K562 (cell line): ENCODE results near the gene TRIM44. TPM values are rescaled to one million over a fixed set of nuclear protein-coding genes. Genes with fewer than 3 reads are reported as not detected.

Experiments
- ATAC-seq: fragments of 200-7000 bp; cut with Tn5 transposase; 3 replicates; pipeline ENCODE4 v1.9.1; 2020; ENCODE audit warnings: moderate library complexity
- BruUV-seq: library from RNA; stranded (reverse); fragments of 400-500 nt; replicated peaks from 2 replicates; lab custom pipeline; 2021; lab: Mats Ljungman, UMichigan
- CTCF ChIA-PET: fragments of 300-600 bp; formaldehyde crosslinking; extraction: SDS; loops from one replicate; lab custom pipeline; 2021; ENCODE audit warnings: low intra/inter-chr PET ratio; lab: Yijun Ruan, JAX
- POLR2A ChIA-PET: fragments of 300-600, 350-650 bp; sonication (Branson Sonifier 250); formaldehyde crosslinking; extraction: SDS; loops from one replicate; lab custom pipeline; 2021; ENCODE audit warnings: antibody characterized with exemption, inconsistent platforms; lab: Yijun Ruan, JAX
- DNase-seq, 4 experiments: peaks; one replicate each; pipeline versions ENCODE4 v3.0.0 to v3.0.0-alpha.2; 2011 to 2018; ENCODE audit warnings: low spot score in 3 of 4, mixed read lengths in 3 of 4; ENCODE audit errors: extremely low read depth in 1 of 4
- FAIRE-seq: peaks from 2 replicates; lab custom pipeline; 2011; peaks lifted over from hg19 to GRCh38; lab: Jason Lieb, UNC
- H2AFZ ChIP-seq: 2 replicates; pipeline ENCODE4 v1.6.0; 2011; ENCODE audit warnings: low read depth, low read length, control low read depth, inconsistent platforms
- H3K27ac ChIP-seq: fragments of 200-600 bp; 3 replicates; pipeline ENCODE4 v1.8.0; 2011; ENCODE audit warnings: low read depth, mild to moderate bottlenecking, control low read depth, inconsistent platforms, low read length, moderate library complexity, mixed read lengths; ENCODE audit errors: extremely low read depth
- H3K27me3 ChIP-seq, 2 experiments: fragments of 300-600 bp in 1 of 2; 2 replicates in 1 of 2; 3 replicates in 1 of 2; pipeline versions ENCODE4 v1.6.0 to v1.8.0; 2011; ENCODE audit warnings: inconsistent platforms in 2 of 2, low read length in 2 of 2, mild to moderate bottlenecking in 1 of 2, mixed read lengths in 1 of 2, moderate library complexity in 1 of 2; ENCODE audit not compliant: control insufficient read depth in 2 of 2, insufficient read depth in 2 of 2
- H3K36me3 ChIP-seq: fragments of 300-600 bp; 3 replicates; pipeline ENCODE4 v1.8.0; 2011; ENCODE audit warnings: mild to moderate bottlenecking, low read length, inconsistent platforms; ENCODE audit not compliant: control insufficient read depth, insufficient read depth
- H3K4me1 ChIP-seq, 2 experiments: fragments of 200-600 bp in 1 of 2; replicated peaks in 1 of 2; 2 replicates in 1 of 2; 3 replicates in 1 of 2; pipeline versions ENCODE4 v1.5.1 to v1.8.0; 2011; ENCODE audit warnings: inconsistent platforms in 2 of 2, low read length in 2 of 2, mild to moderate bottlenecking in 1 of 2, mixed read lengths in 1 of 2, moderate library complexity in 1 of 2; ENCODE audit not compliant: control insufficient read depth in 2 of 2, insufficient read depth in 2 of 2
- H3K4me2 ChIP-seq: 2 replicates; pipeline ENCODE4 v1.6.1; 2011; ENCODE audit warnings: low read length, control low read depth, inconsistent platforms, mixed read lengths; ENCODE audit not compliant: insufficient read depth
- H3K4me3 ChIP-seq: fragments of 200-600 bp; sonication (generic), shearing (Covaris generic); 2 replicates; pipeline ENCODE4 v1.5.1; 2016; ENCODE audit warnings: control low read depth, inconsistent platforms
- H3K79me2 ChIP-seq: fragments of 200-600 bp; 3 replicates; pipeline ENCODE4 v1.8.0; 2011; ENCODE audit warnings: low read length, inconsistent platforms; ENCODE audit not compliant: control insufficient read depth, insufficient read depth
- H3K9ac ChIP-seq, 2 experiments: 2 replicates each; pipeline versions ENCODE4 v1.6.0 to v1.6.1; 2011; ENCODE audit warnings: low read depth in 2 of 2, low read length in 2 of 2, control low read depth in 1 of 2, inconsistent platforms in 1 of 2, mild to moderate bottlenecking in 1 of 2, mixed read lengths in 1 of 2; ENCODE audit not compliant: insufficient read depth in 1 of 2
- H3K9me1 ChIP-seq: one replicate; pipeline ENCODE4 v1.6.0; 2011; ENCODE audit warnings: inconsistent platforms, mild to moderate bottlenecking, low read length, moderate library complexity; ENCODE audit not compliant: control insufficient read depth, insufficient read depth
- H3K9me3 ChIP-seq: replicated peaks from 2 replicates; pipeline ENCODE4 v1.5.1; 2011; ENCODE audit warnings: low read depth, low read length, inconsistent platforms; ENCODE audit not compliant: control insufficient read depth, insufficient read depth
- H4K20me1 ChIP-seq: replicated peaks from 2 replicates; pipeline ENCODE4 v1.6.1; 2011; ENCODE audit warnings: low read length, inconsistent platforms, mixed read lengths; ENCODE audit not compliant: control insufficient read depth, insufficient read depth
- CSDE1 ChIP-seq, 2 experiments: fragments of 450-650 bp; IDR thresholded peaks; 2 replicates each; pipeline ENCODE4 v1.6.1; 2016; ENCODE audit warnings: mild to moderate bottlenecking in 1 of 2
- HDGF ChIP-seq: fragments of 450-650 bp; IDR thresholded peaks from 2 replicates; pipeline ENCODE4 v1.6.1; 2016
- KAT8 ChIP-seq: fragments of 450-650 bp; IDR thresholded peaks from 2 replicates; pipeline ENCODE4 v1.6.1; 2016; ENCODE audit warnings: low read depth, mild to moderate bottlenecking
- KDM2B ChIP-seq: fragments of 250-450 bp; sonication (Bioruptor Pico); IDR thresholded peaks from 2 replicates; pipeline ENCODE4 v1.8.0; 2021; ENCODE audit warnings: mild to moderate bottlenecking, moderate library complexity
- PRDM10 ChIP-seq: fragments of 450-650 bp; IDR thresholded peaks from 2 replicates; pipeline ENCODE4 v1.6.1; 2018; ENCODE audit not compliant: partially characterized antibody
- RAD51 ChIP-seq: fragments of 450-650 bp; IDR thresholded peaks from 2 replicates; pipeline ENCODE4 v1.7.1; 2016; ENCODE audit warnings: low read depth, mild to moderate bottlenecking, borderline replicate concordance
- TEAD2 ChIP-seq: fragments of 450-650 bp; IDR thresholded peaks from 2 replicates; pipeline ENCODE4 v1.6.1; 2016; ENCODE audit warnings: missing genetic modification characterization, control low read depth, missing compliant biosample characterization
- WGBS: fragments of 100-300 bp; shearing (Covaris generic); methylation state at CpG from one replicate; pipeline ENCODE4 v1.1.6; 2016; ENCODE audit warnings: low coverage, mixed read lengths; ENCODE audit not compliant: insufficient coverage; ENCODE audit errors: missing lambda C conversion rate; 5-methylcytosine and 5-hydroxymethylcytosine counted together
- in situ Hi-C: fragments of 300-500 bp; cut with MboI; formaldehyde crosslinking; loops from 4 replicates; pipeline ENCODE4 v1.15.0; 2018; ENCODE audit warnings: inconsistent platforms, mixed read lengths
- intact Hi-C: fragments of 100-400 bp; cut with micrococcal nuclease; formaldehyde crosslinking; loops from 2 replicates; pipeline ENCODE4 v1.14.2; 2022
- polyA plus RNA-seq, 8 experiments: library from polyadenylated mRNA; depleted of rRNA in 4 of 8; stranded (reverse) in 5 of 8; unstranded in 3 of 8; fragments of >200 nt; fragmentation: Nextera tagmentation in 2 of 8; fragmentation: Illumina TruSeq in 1 of 8; extraction: Ambion mirVana in 2 of 8; extraction: Trizol in 1 of 8; gene quantifications; 2 replicates each; pipeline versions ENCODE4 v1.2.1 to v1.2.3, GENCODE V29; 2011 to 2014; ENCODE audit warnings: inconsistent platforms in 1 of 8, missing spikeins in 1 of 8
- total RNA-seq, 7 experiments: library from RNA; depleted of rRNA in 6 of 7; stranded (reverse); fragments of >200 nt in 6 of 7; fragmentation: Illumina TruSeq in 2 of 7; extraction: Trizol in 2 of 7; gene quantifications; 2 replicates each; pipeline versions ENCODE4 v1.2.1 to v1.2.3, GENCODE V29; 2011 to 2021; ENCODE audit warnings: low replicate concordance in 1 of 7

TRIM44 gene
- total and polyA plus RNA-seq, 9 of the 15 experiments (the other 6 are each of a cell fraction or from before 2014, with no cell fraction given): 8.3 to 105 (median 37.2) TPM

- H3K9ac ChIP-seq: no peak overlapping the region
- peaks cover 3% of the 10 kb centered on the region; the same call in 1 of the 2 replicates for H4K20me1 ChIP-seq
- ChIA-PET CTCF (no interaction called here), POLR2A (no interaction called here)
- no peaks in the 10 kb centered on the region for H3K36me3 ChIP-seq
- DNase-seq: no peak
- intact Hi-C loops: no loop called here
- H3K27ac ChIP-seq: no peak overlapping the region
- WGBS: 81% methylated on average over 1 of the region's 1 CpG
- H3K4me3 ChIP-seq: no peak overlapping the region
- no peak overlapping the region for H3K4me2 ChIP-seq
- peaks cover 7% of the 10 kb centered on the region; the same call in 1 of the 3 replicates for H3K79me2 ChIP-seq
- no peak for ATAC-seq
- no peaks in the 10 kb centered on the region for H3K9me3 ChIP-seq
- H3K9me1 ChIP-seq: no peaks in the 10 kb centered on the region
- BruUV-seq: no TSS peak
- H3K27me3 ChIP-seq: no peaks in the 10 kb centered on the region
- H2AFZ ChIP-seq: no peak overlapping the region
- in situ Hi-C loops: no loop called here
- no peak for FAIRE-seq
- TF ChIP-seq TEAD2 (no peak), RAD51 (no peak), KDM2B (CRISPR knock-in tag) (no peak), HDGF (no peak), PRDM10 (no peak), CSDE1 (IDR thresholded peaks at IDR 0.05) (no peak), KAT8 (no peak)
- TF ChIP-seq, all 486 proteins: peak for 0
- H3K4me1 ChIP-seq: no peaks in the 10 kb centered on the region
Observed at GRCh38 chr11:35765211-35765610, 102.6 kb downstream of the TRIM44 start.
